ENCODE results near the gene UNC45A. TPM values are rescaled to one million over a fixed set of nuclear protein-coding genes. Genes with fewer than 3 reads are reported as not detected.

Gene UNC45A
- polyA plus RNA-seq, 1 donor (not counting 4 experiments of a cell fraction or from before 2014, with no cell fraction given): 63.1 TPM

GRCh38 chr15:90960298-90961091, 25.4 kb downstream of the UNC45A start:
- no peak for DNase-seq (ENCODE audit: low read depth, low spot score)
- Histone ChIP-seq H3K9ac (ENCODE audit: control insufficient read depth, extremely low read depth, insufficient read depth, low read length) (no peak overlapping the region), H3K36me3 (ENCODE audit: control insufficient read depth in 2 of 2, extremely low read depth in 1 of 2, insufficient read depth in 2 of 2, low read length in 2 of 2) (peaks cover 8 to 11% of the 10 kb centered on the region in 2 experiments), H4K20me1 (ENCODE audit: control insufficient read depth, extremely low read depth, insufficient read depth, low read length) (no peaks in the 10 kb centered on the region), H3K4me2 (ENCODE audit: control insufficient read depth, extremely low read depth, insufficient read depth, low read depth, low read length) (no peak overlapping the region), H3K79me2 (ENCODE audit: control insufficient read depth, insufficient read depth, low read length) (no peaks in the 10 kb centered on the region), H3K4me3 (ENCODE audit: control insufficient read depth in 2 of 3, extremely low read depth in 1 of 3, insufficient read depth in 2 of 3, low read depth in 1 of 3, low read length in 3 of 3) (no peak overlapping the region), H2AFZ (ENCODE audit: control insufficient read depth, low read length) (no peak overlapping the region), H3K27ac (ENCODE audit: control insufficient read depth, insufficient read depth, low read length) (no peak overlapping the region), H3K9me3 (ENCODE audit: control insufficient read depth, low read depth, low read length) (no peaks in the 10 kb centered on the region), H3K4me1 (ENCODE audit: control insufficient read depth, extremely low read depth, insufficient read depth, low read length) (peaks cover 13% of the 10 kb centered on the region), H3K27me3 (ENCODE audit: control insufficient read depth, extremely low read depth, insufficient read depth, low read length) (no peaks in the 10 kb centered on the region), H3K9me1 (ENCODE audit: control insufficient read depth, extremely low read depth, insufficient read depth, low read length) (no peaks in the 10 kb centered on the region)
- no peak for TF ChIP-seq EZH2 (IDR thresholded peaks at IDR 0.05; ENCODE audit: low read length)
- TF ChIP-seq CTCF (optimal IDR thresholded peaks at IDR 0.05 in 1 of 3, IDR thresholded peaks at IDR 0.05 in 1 of 3, conservative IDR thresholded peaks at IDR 0.05 in 1 of 3; ENCODE audit: extremely low read depth in 1 of 3, insufficient read depth in 2 of 3, low read length in 3 of 3): no peak
- FAIRE-seq: no peak
- dilution Hi-C loops (cut with MboI; ENCODE audit: extremely low pct_ligation_motif_present, low sequenced_read_pairs): no loop called here

GRCh38 chr15:90962021-90962420, 26.9 kb downstream of the UNC45A start:
- Histone ChIP-seq H3K9me3 (ENCODE audit: control insufficient read depth, low read depth, low read length) (no peaks in the 10 kb centered on the region), H3K4me3 (ENCODE audit: control insufficient read depth in 2 of 3, extremely low read depth in 1 of 3, insufficient read depth in 2 of 3, low read depth in 1 of 3, low read length in 3 of 3) (no peak overlapping the region), H3K4me1 (ENCODE audit: control insufficient read depth, extremely low read depth, insufficient read depth, low read length) (peaks cover 8% of the 10 kb centered on the region), H2AFZ (ENCODE audit: control insufficient read depth, low read length) (no peak overlapping the region), H3K9ac (ENCODE audit: control insufficient read depth, extremely low read depth, insufficient read depth, low read length) (no peak overlapping the region), H3K4me2 (ENCODE audit: control insufficient read depth, extremely low read depth, insufficient read depth, low read depth, low read length) (no peak overlapping the region), H3K36me3 (ENCODE audit: control insufficient read depth in 2 of 2, extremely low read depth in 1 of 2, insufficient read depth in 2 of 2, low read length in 2 of 2) (peaks cover 8 to 23% of the 10 kb centered on the region in 2 experiments), H4K20me1 (ENCODE audit: control insufficient read depth, extremely low read depth, insufficient read depth, low read length) (no peaks in the 10 kb centered on the region), H3K27ac (ENCODE audit: control insufficient read depth, insufficient read depth, low read length) (no peak overlapping the region), H3K9me1 (ENCODE audit: control insufficient read depth, extremely low read depth, insufficient read depth, low read length) (no peaks in the 10 kb centered on the region), H3K79me2 (ENCODE audit: control insufficient read depth, insufficient read depth, low read length) (no peaks in the 10 kb centered on the region), H3K27me3 (ENCODE audit: control insufficient read depth, extremely low read depth, insufficient read depth, low read length) (no peaks in the 10 kb centered on the region)
- FAIRE-seq (no peak), DNase-seq (ENCODE audit: low read depth, low spot score) (no peak)
- dilution Hi-C loops (cut with MboI; ENCODE audit: extremely low pct_ligation_motif_present, low sequenced_read_pairs): no loop called here
- no peak for TF ChIP-seq EZH2 (IDR thresholded peaks at IDR 0.05; ENCODE audit: low read length)
- TF ChIP-seq CTCF (optimal IDR thresholded peaks at IDR 0.05 in 1 of 3, IDR thresholded peaks at IDR 0.05 in 1 of 3, conservative IDR thresholded peaks at IDR 0.05 in 1 of 3; ENCODE audit: extremely low read depth in 1 of 3, insufficient read depth in 2 of 3, low read length in 3 of 3): no peak

All from keratinocyte (primary cell).